ENCODE data around the gene SLC6A7. TPM values are rescaled to one million over a fixed set of nuclear protein-coding genes. Genes with fewer than 3 reads are reported as not detected.
"Not testable (repeated sequence)": the region's sequence is repeated elsewhere in the genome, so short reads cannot be mapped to it uniquely, and the experiment has no call there.

Gene SLC6A7
- total RNA-seq, 2 experiments from 2014 or later: not detected

GRCh38 chr5:150224483-150225027, 34.7 kb downstream of the SLC6A7 start:
- Mint-ChIP-seq H3K9me3 (no peaks in the 10 kb centered on the region), H3K4me3 (no peak overlapping the region), H3K27ac (no peak overlapping the region), H3K36me3 (ENCODE audit: low read depth) (no peaks in the 10 kb centered on the region), H3K27me3 (no peaks in the 10 kb centered on the region), H3K4me1 (ENCODE audit: low read depth) (no peaks in the 10 kb centered on the region)
- ATAC-seq (no peak), DNase-seq (no peak)
- CTCF ChIA-PET: no interaction called here
- POLR2A ChIA-PET: interaction anchor here (0.7 kb wide), 1 partner anchor 155 kb away, joined by 3 read pairs; no protein-coding TSS in a partner anchor
- intact Hi-C loops (cut with micrococcal nuclease): no loop called here
- no peak for TF ChIP-seq CTCF (IDR thresholded peaks at IDR 0.05)

DNA sequence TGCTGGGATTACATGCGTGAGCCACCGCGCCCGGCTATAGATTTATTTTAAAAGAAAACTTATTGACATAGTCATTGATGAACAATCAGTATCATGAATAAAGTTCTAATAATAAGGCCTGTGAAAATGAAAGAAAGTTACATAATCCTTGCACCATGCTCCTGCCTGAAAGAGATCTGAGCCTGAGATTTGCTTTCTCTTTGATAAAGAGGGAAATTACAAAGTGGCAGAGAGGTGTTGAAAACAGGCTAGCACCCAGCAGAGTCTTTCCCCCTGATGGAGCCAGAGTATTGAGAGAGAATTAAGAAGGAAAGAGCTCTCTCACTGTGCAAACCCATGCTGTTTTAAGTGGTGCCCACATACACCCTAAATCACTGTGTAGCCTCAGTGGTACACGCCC, 37.2 kb downstream of the SLC6A7 start:
- no peaks in the 10 kb centered on the region for H3K4me1 Mint-ChIP-seq (ENCODE audit: low read depth)
- ChIA-PET POLR2A (no interaction called here), CTCF (interaction anchor here (1.0 kb wide), 1 partner anchor 9 kb away, joined by 4 read pairs; no protein-coding TSS in a partner anchor)
- no peak for ATAC-seq
- DNase-seq: no peak
- no peaks in the 10 kb centered on the region for H3K9me3 Mint-ChIP-seq
- no peak overlapping the region for H3K4me3 Mint-ChIP-seq
- no peaks in the 10 kb centered on the region for H3K36me3 Mint-ChIP-seq (ENCODE audit: low read depth)
- no peak overlapping the region for H3K27ac Mint-ChIP-seq
- TF ChIP-seq CTCF (IDR thresholded peaks at IDR 0.05): no peak
- H3K27me3 Mint-ChIP-seq: no peaks in the 10 kb centered on the region
- intact Hi-C loops (cut with micrococcal nuclease): no loop called here

DNA sequence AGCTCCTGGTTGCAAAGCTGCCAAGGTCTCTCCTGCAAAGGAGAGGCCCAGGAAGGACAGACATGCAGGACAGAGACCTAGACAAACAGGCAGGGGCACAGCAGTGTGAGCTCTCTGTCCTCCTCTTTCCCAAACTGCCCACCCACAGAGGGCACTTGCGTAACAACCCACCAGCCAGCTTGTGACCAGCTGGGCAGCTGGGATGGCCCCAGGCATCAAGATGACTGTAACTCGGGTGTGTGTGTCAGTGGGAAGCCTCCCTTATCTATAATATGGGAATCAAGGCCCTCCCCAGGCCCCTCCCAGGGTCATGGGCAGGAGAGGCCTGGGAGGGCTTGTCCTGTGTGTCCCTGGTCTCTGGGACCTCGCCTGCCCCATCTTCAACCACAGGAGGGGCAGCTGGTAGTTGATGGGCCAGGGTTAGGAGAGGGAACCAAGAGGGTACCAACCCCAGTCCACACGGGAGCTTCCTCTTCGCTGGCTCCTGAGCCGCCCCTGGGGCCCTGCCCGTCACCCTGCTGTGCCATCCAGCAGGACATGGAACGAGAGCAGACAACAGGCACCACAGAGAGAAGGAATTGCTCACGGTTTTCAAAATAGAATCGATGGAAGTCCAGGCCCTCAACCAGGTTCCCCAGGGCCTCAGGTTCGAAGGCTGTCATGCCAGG, 37.9 kb downstream of the SLC6A7 start:
- no peak for DNase-seq
- Mint-ChIP-seq H3K4me1 (ENCODE audit: low read depth) (no peaks in the 10 kb centered on the region), H3K27ac (no peak overlapping the region), H3K36me3 (ENCODE audit: low read depth) (no peaks in the 10 kb centered on the region), H3K4me3 (no peak overlapping the region), H3K9me3 (no peaks in the 10 kb centered on the region), H3K27me3 (no peaks in the 10 kb centered on the region)
- ATAC-seq: no peak
- ChIA-PET POLR2A (no interaction called here), CTCF (interaction anchor here (1.0 kb wide), 1 partner anchor 9 kb away, joined by 4 read pairs; no protein-coding TSS in a partner anchor)
- intact Hi-C loops (cut with micrococcal nuclease): no loop called here
- no peak for TF ChIP-seq CTCF (IDR thresholded peaks at IDR 0.05)

DNA sequence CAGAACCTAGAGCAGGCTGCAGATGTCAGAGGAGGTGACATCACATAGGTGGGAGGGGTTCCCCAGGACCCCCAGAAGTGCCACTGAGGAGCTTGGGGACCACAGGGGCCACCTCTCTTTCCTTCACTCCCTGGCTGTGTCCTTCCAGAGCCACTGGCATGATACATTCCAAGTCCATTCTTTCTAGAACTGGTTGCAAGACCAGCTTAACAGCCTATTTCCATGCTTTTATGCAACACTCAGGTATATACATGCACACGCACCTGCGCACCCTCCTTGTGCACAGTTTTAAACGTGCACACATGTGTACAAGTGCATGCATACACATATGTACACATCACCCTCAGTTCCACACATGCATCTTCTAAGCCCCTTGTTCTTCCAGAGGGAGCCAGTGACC, 39.7 kb downstream of the SLC6A7 start:
- POLR2A ChIA-PET: no interaction called here
- Mint-ChIP-seq H3K36me3 (ENCODE audit: low read depth) (no peaks in the 10 kb centered on the region), H3K9me3 (no peaks in the 10 kb centered on the region), H3K4me1 (ENCODE audit: low read depth) (no peaks in the 10 kb centered on the region), H3K27me3 (no peaks in the 10 kb centered on the region), H3K4me3 (no peak overlapping the region), H3K27ac (no peak overlapping the region)
- intact Hi-C loops (cut with micrococcal nuclease): no loop called here
- CTCF ChIA-PET: interaction anchor here (1.4 kb wide), 1 partner anchor 107 kb away, joined by 3 read pairs; no protein-coding TSS in a partner anchor
- no peak for ATAC-seq
- no peak for TF ChIP-seq CTCF (IDR thresholded peaks at IDR 0.05)
- no peak for DNase-seq

DNA sequence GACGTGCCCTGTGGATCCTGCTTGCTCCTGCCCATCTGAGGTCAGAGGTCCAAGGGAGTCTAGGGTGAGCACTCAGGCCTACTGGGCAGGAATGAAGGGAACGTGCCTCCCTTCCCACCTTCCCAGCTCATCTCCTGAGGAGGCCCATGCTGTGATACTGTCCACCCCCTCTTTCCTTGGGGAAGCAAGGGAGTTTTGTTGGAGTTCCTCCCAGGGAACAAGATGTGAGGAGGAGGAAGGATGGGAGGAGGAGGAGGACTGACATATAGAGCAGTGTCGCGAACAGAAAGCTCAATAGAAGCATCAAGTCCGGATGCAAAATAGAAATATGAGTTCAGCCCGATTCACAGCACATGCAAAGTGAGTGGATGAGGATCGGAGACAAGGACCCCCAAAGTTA, 41.0 kb downstream of the SLC6A7 start:
- Mint-ChIP-seq H3K27ac (no peak overlapping the region), H3K9me3 (no peaks in the 10 kb centered on the region), H3K4me1 (ENCODE audit: low read depth) (no peaks in the 10 kb centered on the region), H3K36me3 (ENCODE audit: low read depth) (no peaks in the 10 kb centered on the region), H3K27me3 (no peaks in the 10 kb centered on the region), H3K4me3 (no peak overlapping the region)
- intact Hi-C loops (cut with micrococcal nuclease): no loop called here
- CTCF ChIA-PET: interaction anchor here (1.4 kb wide), 1 partner anchor 109 kb away, joined by 3 read pairs; no protein-coding TSS in a partner anchor
- DNase-seq (no peak), ATAC-seq (no peak)
- TF ChIP-seq CTCF (IDR thresholded peaks at IDR 0.05): no peak
- POLR2A ChIA-PET: no interaction called here

DNA sequence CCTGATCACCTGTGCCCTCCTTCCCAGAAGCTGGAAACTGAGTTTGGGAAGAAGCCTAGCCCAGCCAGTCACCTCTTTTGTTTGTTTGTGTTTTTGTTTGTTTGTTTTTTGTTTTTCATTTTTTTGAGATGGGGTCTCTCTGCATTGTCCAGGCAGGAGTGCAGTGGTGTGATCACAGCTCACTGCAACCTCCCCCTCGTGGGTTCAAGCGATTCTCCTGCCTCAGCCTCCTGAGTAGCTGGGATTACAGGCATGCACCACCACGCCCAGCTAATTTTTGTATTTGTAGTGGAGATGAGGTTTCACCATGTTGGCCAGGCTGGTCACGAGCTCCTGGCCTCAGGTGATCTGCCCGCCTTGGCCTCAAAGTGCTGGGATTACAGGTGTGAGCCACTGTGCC, 43.8 kb downstream of the SLC6A7 start:
- ATAC-seq; intact Hi-C loops (cut with micrococcal nuclease); H3K27ac Mint-ChIP-seq; DNase-seq; CTCF ChIA-PET; H3K9me3 Mint-ChIP-seq; H3K4me3 Mint-ChIP-seq; H3K4me1 Mint-ChIP-seq (ENCODE audit: low read depth); H3K27me3 Mint-ChIP-seq; H3K36me3 Mint-ChIP-seq (ENCODE audit: low read depth): not testable (repeated sequence)
- POLR2A ChIA-PET: interaction anchor here (0.6 kb wide), 1 partner anchor 148 kb away, joined by 3 read pairs; no protein-coding TSS in a partner anchor

Data from activated CD8-positive, alpha-beta T cell treated with anti-CD3 and anti-CD28 coated beads for 36 hours (primary cell).